HepG2 (cell line): ENCODE results near the gene MED12L. TPM values are rescaled to one million over a fixed set of nuclear protein-coding genes. Genes with fewer than 3 reads are reported as not detected.

Source experiments
- ATAC-seq: fragments of 200-7000 bp; cut with Tn5 transposase; 3 replicates; pipeline ENCODE4 v1.9.1; 2020; ENCODE audit warnings: mild to moderate bottlenecking, moderate library complexity
- BruUV-seq: library from RNA; stranded (reverse); fragments of 400-500 nt; replicated peaks from 2 replicates; lab custom pipeline; 2021; lab: Mats Ljungman, UMichigan
- CTCF ChIA-PET: fragments of 300-600 bp; formaldehyde crosslinking; extraction: SDS; loops from one replicate; lab custom pipeline; 2021; ENCODE audit warnings: low total read pairs, inconsistent platforms, low intra/inter-chr PET ratio; lab: Yijun Ruan, JAX
- POLR2A ChIA-PET: fragments of 350-600 bp; sonication (Branson Sonifier 250); formaldehyde crosslinking; loops from one replicate; lab custom pipeline; 2020; ENCODE audit warnings: antibody characterized with exemption, inconsistent platforms; lab: Yijun Ruan, JAX
- DNase-seq: peaks from one replicate; pipeline ENCODE4 v3.0.0-alpha.2; 2015; ENCODE audit warnings: low spot score
- FAIRE-seq: peaks from 3 replicates; lab custom pipeline; 2011; peaks lifted over from hg19 to GRCh38; lab: Jason Lieb, UNC
- H2AFZ ChIP-seq: one replicate; pipeline ENCODE4 v1.6.1; 2011; ENCODE audit warnings: low read length, inconsistent platforms
- H3K27ac ChIP-seq: fragments of 300-600 bp; 3 replicates; pipeline ENCODE4 v1.8.0; 2011; ENCODE audit warnings: mixed run types, mild to moderate bottlenecking, mixed read lengths, low read length, inconsistent platforms; ENCODE audit not compliant: insufficient read depth; ENCODE audit errors: extremely low read length
- H3K27me3 ChIP-seq, 2 experiments: fragments of 200-600 bp in 1 of 2; 2 replicates in 1 of 2; 3 replicates in 1 of 2; pipeline versions ENCODE4 v1.6.0 to v1.8.0; 2011; ENCODE audit warnings: low read length in 2 of 2, mild to moderate bottlenecking in 2 of 2, moderate library complexity in 2 of 2, inconsistent platforms in 1 of 2; ENCODE audit not compliant: insufficient read depth in 2 of 2, control insufficient read depth in 1 of 2
- H3K36me3 ChIP-seq, 2 experiments: fragments of 200-600 bp in 1 of 2; replicated peaks in 1 of 2; 2 replicates in 1 of 2; 3 replicates in 1 of 2; pipeline versions ENCODE4 v1.5.1 to v1.8.0; 2011; ENCODE audit warnings: low read length in 2 of 2, inconsistent platforms in 1 of 2; ENCODE audit not compliant: insufficient read depth in 2 of 2, control insufficient read depth in 1 of 2
- H3K4me1 ChIP-seq: 2 replicates; pipeline ENCODE4 v1.5.1; 2012; ENCODE audit warnings: low read length, inconsistent platforms; ENCODE audit not compliant: insufficient read depth
- H3K4me2 ChIP-seq: 2 replicates; pipeline ENCODE4 v1.6.0; 2011; ENCODE audit warnings: low read depth, low read length, inconsistent platforms
- H3K4me3 ChIP-seq, 3 experiments: fragments of 200-600 bp in 1 of 3; sonication (generic), shearing (Covaris generic) in 1 of 3; replicated peaks in 1 of 3; 2 replicates each; pipeline ENCODE4 v1.5.1; 2011 to 2016; ENCODE audit warnings: low read length in 3 of 3, inconsistent platforms in 2 of 3, low read depth in 2 of 3, mild to moderate bottlenecking in 2 of 3, control low read depth in 1 of 3, mixed read lengths in 1 of 3; ENCODE audit not compliant: insufficient read depth in 1 of 3
- H3K79me2 ChIP-seq: one replicate; pipeline ENCODE4 v1.6.1; 2011; ENCODE audit warnings: low read length, inconsistent platforms; ENCODE audit not compliant: insufficient read depth
- H3K9ac ChIP-seq: 2 replicates; pipeline ENCODE4 v1.6.0; 2011; ENCODE audit warnings: mild to moderate bottlenecking, low read depth, low read length, inconsistent platforms; ENCODE audit not compliant: insufficient read depth
- H3K9me3 ChIP-seq: 2 replicates; pipeline ENCODE4 v1.5.1; 2012; ENCODE audit warnings: mild to moderate bottlenecking, low read length
- H4K20me1 ChIP-seq: 2 replicates; pipeline ENCODE4 v1.6.0; 2011; ENCODE audit warnings: inconsistent platforms, mild to moderate bottlenecking, low read length, moderate library complexity; ENCODE audit not compliant: insufficient read depth
- ATM ChIP-seq: fragments of 450-650 bp; IDR thresholded peaks from 2 replicates; pipeline ENCODE4 v1.7.1; 2017; ENCODE audit warnings: mild to moderate bottlenecking, borderline replicate concordance
- BORCS8-MEF2B ChIP-seq: sonication (generic); formaldehyde crosslinking; IDR thresholded peaks from 2 replicates; pipeline ENCODE4 v1.8.0; 2022; ENCODE audit warnings: mild to moderate bottlenecking, missing genetic modification reagents
- CREB3 ChIP-seq: sonication (generic); formaldehyde crosslinking; IDR thresholded peaks from 2 replicates; pipeline ENCODE4 v1.5.0; 2020; ENCODE audit warnings: missing genetic modification reagents
- FOXM1 ChIP-seq: sonication (generic); formaldehyde crosslinking; IDR thresholded peaks from 2 replicates; pipeline ENCODE4 v1.5.0; 2020; ENCODE audit warnings: missing genetic modification reagents
- GRHL1 ChIP-seq: sonication (generic); formaldehyde crosslinking; conservative IDR thresholded peaks from 2 replicates; pipeline ENCODE4 v1.8.0; 2022; ENCODE audit warnings: missing genetic modification reagents
- HNRNPLL ChIP-seq: fragments of 200-400 bp; formaldehyde crosslinking; IDR thresholded peaks from 2 replicates; pipeline ENCODE4 v1.6.1; 2017; ENCODE audit warnings: mild to moderate bottlenecking, low read depth, low read length; ENCODE audit not compliant: poor library complexity, severe bottlenecking
- KAT8 ChIP-seq: IDR thresholded peaks from 2 replicates; pipeline ENCODE4 v1.6.1; 2016; ENCODE audit warnings: missing genetic modification reagents, missing compliant biosample characterization
- PRDM4 ChIP-seq: sonication (generic); formaldehyde crosslinking; IDR thresholded peaks from 2 replicates; pipeline ENCODE4 v1.9.0; 2021; ENCODE audit warnings: missing genetic modification reagents, borderline replicate concordance
- SKI ChIP-seq: fragments of 450-650 bp; IDR thresholded peaks from one replicate; pipeline ENCODE4 v1.6.1; 2018; ENCODE audit warnings: mild to moderate bottlenecking; ENCODE audit not compliant: partially characterized antibody
- SMAD3 ChIP-seq: sonication (generic); formaldehyde crosslinking; IDR thresholded peaks from 2 replicates; pipeline ENCODE4 v1.4.0; 2020; ENCODE audit warnings: missing genetic modification reagents
- SMYD3 ChIP-seq: sonication (generic); formaldehyde crosslinking; IDR thresholded peaks from 2 replicates; pipeline ENCODE4 v1.8.1; 2023; ENCODE audit warnings: mild to moderate bottlenecking, missing genetic modification reagents
- ZNF607 ChIP-seq: sonication (generic); formaldehyde crosslinking; IDR thresholded peaks from 2 replicates; pipeline ENCODE4 v1.5.1; 2020; ENCODE audit warnings: missing genetic modification reagents, mild to moderate bottlenecking, borderline replicate concordance
- ZNF768 ChIP-seq: sonication (generic); formaldehyde crosslinking; IDR thresholded peaks from 2 replicates; pipeline ENCODE4 v1.4.0; 2020; ENCODE audit warnings: missing genetic modification reagents
- WGBS: methylation state at CpG from one replicate; pipeline ENCODE4 v1.1.6; 2017; ENCODE audit warnings: low lambda C conversion rate; 5-methylcytosine and 5-hydroxymethylcytosine counted together
- in situ Hi-C: cut with HindIII; loops from 2 replicates; pipeline ENCODE4 v1.10.0; 2017; ENCODE audit warnings: low pct_unique_long_range_greater_than_20kb; ENCODE audit not compliant: extremely low pct_ligation_motif_present
- intact Hi-C: fragments of 100-400 bp; cut with micrococcal nuclease; formaldehyde crosslinking; loops from one replicate; pipeline ENCODE4 v1.10.0; 2022; ENCODE audit not compliant: unreplicated experiment
- polyA plus RNA-seq, 8 experiments: library from polyadenylated mRNA; depleted of rRNA in 3 of 8; stranded (reverse) in 7 of 8; unstranded in 1 of 8; fragments of >200 nt; fragmentation: Illumina TruSeq in 4 of 8; extraction: Trizol in 4 of 8; gene quantifications; 2 replicates each; pipeline versions ENCODE4 v1.2.1 to v1.2.3, GENCODE V29; 2011 to 2016; ENCODE audit warnings: low read depth in 4 of 8, missing spikeins in 1 of 8, mixed read lengths in 1 of 8; ENCODE audit not compliant: insufficient read depth in 1 of 8
- total RNA-seq, 5 experiments: library from RNA; depleted of rRNA; stranded (reverse); fragments of >200 nt; fragmentation: Illumina TruSeq; extraction: Trizol; gene quantifications; 2 replicates each; pipeline ENCODE4 v1.2.3, GENCODE V29; 2016; ENCODE audit warnings: low read depth in 1 of 5

The MED12L gene
- total and polyA plus RNA-seq, 2 of the 13 experiments (the other 11 are each of a cell fraction or from before 2014, with no cell fraction given): 0.07 to 0.64 TPM

- TF ChIP-seq GRHL1 (CRISPR knock-in tag): no peak
- no peak for TF ChIP-seq BORCS8-MEF2B (CRISPR knock-in tag)
- no peak for TF ChIP-seq CREB3 (CRISPR knock-in tag)
Measured at GRCh38 chr3:151226825-151227224, 141.4 kb downstream of the MED12L start (continued).

GRCh38 chr3:151227266-151227806 is 141.9 kb downstream of the MED12L start:
- Histone ChIP-seq H3K4me3 (no peak overlapping the region), H3K4me1 (peaks cover 34% of the 10 kb centered on the region), H3K4me2 (peak overlapping the region; percentile 58)
- CTCF ChIA-PET: interaction anchor here (1.1 to 3.2 kb wide), 5 partner anchors 54 to 100 kb away, joined by 3 to 29 read pairs (median 11); no protein-coding TSS in a partner anchor
- TF ChIP-seq PRDM4 (CRISPR knock-in tag) (no peak), SMAD3 (CRISPR knock-in tag) (no peak), ZNF768 (CRISPR knock-in tag) (no peak), ATM (no peak), ZNF607 (CRISPR knock-in tag) (no peak), KAT8 (no peak), FOXM1 (CRISPR knock-in tag) (no peak), SKI (no peak), HNRNPLL (no peak), SMYD3 (CRISPR knock-in tag) (no peak)
- TF ChIP-seq, all 625 proteins: peak for 0
- BruUV-seq: no TSS peak
- Histone ChIP-seq H3K9me3 (no peaks in the 10 kb centered on the region), H3K27ac (no peak overlapping the region), H3K79me2 (no peaks in the 10 kb centered on the region), H4K20me1 (no peaks in the 10 kb centered on the region), H3K9ac (no peak overlapping the region), H2AFZ (peak overlapping the region; percentile 32), H3K27me3 (no peaks in the 10 kb centered on the region; a peak in 1 of 5 replicates), H3K36me3 (no peaks in the 10 kb centered on the region)
- intact Hi-C loops: loop anchor here (1.0 kb wide), 5 partner anchors 29 to 612 kb away; no protein-coding TSS in a partner anchor
- in situ Hi-C loops: loop anchor here (5.0 kb wide), 2 partner anchors 55 kb away; no protein-coding TSS in a partner anchor
- no peak for FAIRE-seq
- DNase-seq: no peak
- ATAC-seq: peak; percentile 57
- 67% methylated on average over 6 of the region's 6 CpGs for WGBS
- POLR2A ChIA-PET: interaction anchor here (1.5 kb wide), 1 partner anchor 30 kb away, joined by 7 read pairs; no protein-coding TSS in a partner anchor
